GM13976 (cell line): Measurements from ENCODE around the gene COL4A1.

Source experiments
- DNase-seq: peaks from one replicate; pipeline ENCODE4 v3.0.0; 2012; ENCODE audit warnings: low spot score
- CTCF ChIP-seq: IDR thresholded peaks from 2 replicates; pipeline ENCODE4 v1.5.1; 2012; ENCODE audit warnings: borderline replicate concordance, mild to moderate bottlenecking; ENCODE audit not compliant: insufficient read depth; ENCODE audit errors: extremely low read depth, missing control alignments, control extremely low read depth
- in situ Hi-C: fragments of 300-500 bp; cut with MboI; formaldehyde crosslinking; loops from one replicate; pipeline ENCODE4 v1.12.0; 2022; ENCODE audit warnings: low sequenced_read_pairs, mixed read lengths, inconsistent platforms; ENCODE audit not compliant: unreplicated experiment

The COL4A1 gene

GRCh38 chr13:110338441-110339101 is 31.6 kb upstream of the COL4A1 start:
- no peak for TF ChIP-seq CTCF
- no peak for DNase-seq
- in situ Hi-C loops, result no loop called here

- DNase-seq, result no peak
- in situ Hi-C loops, result no loop called here
- no peak for TF ChIP-seq CTCF
Observed at GRCh38 chr13:110337247-110337646, 30.3 kb upstream of the COL4A1 start.

GRCh38 chr13:110336681-110337080 is 29.7 kb upstream of the COL4A1 start:
- no peak for DNase-seq
- in situ Hi-C loops, result no loop called here
- no peak for TF ChIP-seq CTCF

- in situ Hi-C loops, result no loop called here
- DNase-seq, result no peak
Observed at GRCh38 chr13:110336108-110336507, 29.2 kb upstream of the COL4A1 start.

GRCh38 chr13:110334841-110335490 is 28.0 kb upstream of the COL4A1 start:
- DNase-seq, result no peak
- in situ Hi-C loops, result no loop called here
- no peak for TF ChIP-seq CTCF

More at GRCh38 chr13:110336108-110336507, 29.2 kb upstream of the COL4A1 start:
- no peak for TF ChIP-seq CTCF

- no peak for DNase-seq
- in situ Hi-C loops, result no loop called here
- no peak for TF ChIP-seq CTCF
Observed at GRCh38 chr13:110334256-110334655, 27.3 kb upstream of the COL4A1 start.

GRCh38 chr13:110333837-110334236 is 26.9 kb upstream of the COL4A1 start:
- in situ Hi-C loops, result no loop called here
- no peak for TF ChIP-seq CTCF
- DNase-seq, result no peak
